Ascending aorta (tissue), 2 donors: ENCODE data around the gene C1orf167. TPM values are rescaled to one million over a fixed set of nuclear protein-coding genes. Genes with fewer than 3 reads are reported as not detected.

ENCODE experiments used
- DNase-seq, 2 donors: peaks; one replicate each; pipeline ENCODE4 v3.0.0-alpha.2; 2019; ENCODE audit warnings: low spot score in 2 of 2
- H3K27ac ChIP-seq, 2 donors: fragments of 200-600 bp; sonication (generic); one replicate each; pipeline ENCODE4 v1.5.1; 2016 to 2017; ENCODE audit warnings: mild to moderate bottlenecking in 1 of 2
- H3K27me3 ChIP-seq: fragments of 200-600 bp; sonication (generic); one replicate; pipeline ENCODE4 v1.5.1; 2017
- H3K36me3 ChIP-seq, 2 donors: fragments of 200-600 bp; sonication (generic); one replicate each; pipeline ENCODE4 v1.5.1; 2016
- H3K4me1 ChIP-seq, 2 donors: fragments of 200-600 bp; sonication (generic); one replicate each; pipeline ENCODE4 v1.5.1; 2016 to 2017; ENCODE audit warnings: mild to moderate bottlenecking in 1 of 2
- H3K4me3 ChIP-seq, 2 donors: fragments of 200-600 bp; sonication (generic); one replicate each; pipeline ENCODE4 v1.5.1; 2016 to 2017; ENCODE audit warnings: mild to moderate bottlenecking in 1 of 2
- H3K9me3 ChIP-seq, 2 donors: fragments of 200-600 bp; sonication (generic); one replicate each; pipeline ENCODE4 v1.5.1; 2016
- CTCF ChIP-seq, 3 experiments: fragments of 200-600 bp in 2 of 3; fragments of 450-650 bp in 1 of 3; sonication (generic) in 2 of 3; IDR thresholded peaks; one replicate each; pipeline ENCODE4 v1.5.1; 2016 to 2019; ENCODE audit warnings: antibody characterized with exemption in 3 of 3, mild to moderate bottlenecking in 1 of 3, moderate library complexity in 1 of 3
- intact Hi-C: fragments of 100-400 bp; cut with DNase I; formaldehyde crosslinking; loops from one replicate; pipeline ENCODE4 v1.15.1; 2023
- total RNA-seq: library from RNA; depleted of rRNA; stranded (reverse); fragments of >200 nt; gene quantifications from one replicate; pipeline ENCODE4 v1.1.0, GENCODE V29; 2016

C1orf167 gene
- total RNA-seq, 1 donor from 2014 or later, result not detected

- no peak for TF ChIP-seq CTCF (IDR thresholded peaks at IDR 0.05)
- peaks cover 77 to 99% of the 10 kb centered on the region in 2 donors for H3K36me3 ChIP-seq
- intact Hi-C loops, result no loop called here
These were observed 71.5 kb downstream of the C1orf167 start for GRCh38 chr1:11833497-11833896.

GRCh38 chr1:11833900-11834299 lies 71.9 kb downstream of the C1orf167 start:
- no peaks in the 10 kb centered on the region for H3K4me1 ChIP-seq
- intact Hi-C loops, result no loop called here
- no peaks in the 10 kb centered on the region for H3K9me3 ChIP-seq
- H3K36me3 ChIP-seq, result peaks cover 77 to 99% of the 10 kb centered on the region in 2 donors
- no peak for DNase-seq
- no peak overlapping the region for H3K27ac ChIP-seq
- no peaks in the 10 kb centered on the region for H3K27me3 ChIP-seq
- H3K4me3 ChIP-seq, result no peak overlapping the region
- TF ChIP-seq CTCF (IDR thresholded peaks at IDR 0.05), result no peak

More at GRCh38 chr1:11833497-11833896, 71.5 kb downstream of the C1orf167 start:
- no peak overlapping the region for H3K27ac ChIP-seq
- DNase-seq, result no peak
- H3K4me1 ChIP-seq, result no peaks in the 10 kb centered on the region
- H3K27me3 ChIP-seq, result no peaks in the 10 kb centered on the region
- H3K9me3 ChIP-seq, result no peaks in the 10 kb centered on the region
- no peak overlapping the region for H3K4me3 ChIP-seq

GRCh38 chr1:11835441-11836225 lies 73.6 kb downstream of the C1orf167 start:
- Histone ChIP-seq H3K27ac (no peak overlapping the region), H3K27me3 (no peaks in the 10 kb centered on the region), H3K9me3 (no peaks in the 10 kb centered on the region), H3K4me1 (peaks cover 0 to 5% of the 10 kb centered on the region in 2 donors), H3K36me3 (peaks cover 77 to 95% of the 10 kb centered on the region in 2 donors), H3K4me3 (no peak overlapping the region)
- no peak for DNase-seq
- intact Hi-C loops, result loop anchor here (5.0 kb wide), 1 partner anchor 147 kb away; the partner anchor contains the start of gene MFN2
- TF ChIP-seq CTCF (IDR thresholded peaks at IDR 0.05), result no peak

GRCh38 chr1:11836955-11837766 lies 75.2 kb downstream of the C1orf167 start:
- H3K27ac ChIP-seq, result no peak overlapping the region
- intact Hi-C loops, result loop anchor here (5.0 kb wide), 1 partner anchor 145 kb away; the partner anchor contains the start of gene MFN2
- H3K4me3 ChIP-seq, result no peak overlapping the region
- H3K36me3 ChIP-seq, result peaks cover 84 to 95% of the 10 kb centered on the region in 2 donors
- no peak for DNase-seq
- H3K9me3 ChIP-seq, result no peaks in the 10 kb centered on the region
- H3K4me1 ChIP-seq, result peaks cover 0 to 5% of the 10 kb centered on the region in 2 donors
- H3K27me3 ChIP-seq, result no peaks in the 10 kb centered on the region
- TF ChIP-seq CTCF (IDR thresholded peaks at IDR 0.05), result no peak

GRCh38 chr1:11837767-11838348 lies 75.9 kb downstream of the C1orf167 start:
- Histone ChIP-seq H3K4me3 (no peak overlapping the region), H3K9me3 (no peaks in the 10 kb centered on the region), H3K27ac (no peak overlapping the region), H3K27me3 (no peaks in the 10 kb centered on the region), H3K36me3 (peaks cover 91 to 95% of the 10 kb centered on the region in 2 donors), H3K4me1 (peaks cover 0 to 5% of the 10 kb centered on the region in 2 donors)
- intact Hi-C loops, result loop anchor here (1.0 to 5.0 kb wide), 5 partner anchors 57 to 371 kb away; partner anchors contain the start of gene MFN2
- no peak for TF ChIP-seq CTCF (IDR thresholded peaks at IDR 0.05)
- no peak for DNase-seq
